SH-SY5Y (cell line): Measurements from ENCODE around the gene SKA2.

Experiments
- GATA2 ChIP-seq: IDR thresholded peaks from 2 replicates; pipeline ENCODE4 v1.6.1; 2011; ENCODE audit warnings: mild to moderate bottlenecking, low read depth, low read length
- GATA3 ChIP-seq: IDR thresholded peaks from 2 replicates; pipeline ENCODE4 v1.6.1; 2011; ENCODE audit warnings: low read depth, mild to moderate bottlenecking, low read length, moderate library complexity

GRCh38 chr17:59190806-59191205 is 35.8 kb upstream of the SKA2 start:
- no peak for TF ChIP-seq GATA2
- TF ChIP-seq GATA3: no peak
